Stimulated activated CD4-positive, alpha-beta T cell treated with anti-CD3 and anti-CD28 coated beads, Interleukin-15, amount 100 ng/mL, for 1 hour (primary cell): ENCODE measurements around the gene ECM2.
"Not testable (repeated sequence)": the region's sequence is repeated elsewhere in the genome, so short reads cannot be mapped to it uniquely, and the experiment has no call there.

Source experiments
- DNase-seq, 2 donors: peaks; one replicate each; pipeline ENCODE4 v3.0.0-alpha.2; 2020; ENCODE audit warnings: low read depth in 1 of 2, low spot score in 1 of 2

The ECM2 gene

DNA sequence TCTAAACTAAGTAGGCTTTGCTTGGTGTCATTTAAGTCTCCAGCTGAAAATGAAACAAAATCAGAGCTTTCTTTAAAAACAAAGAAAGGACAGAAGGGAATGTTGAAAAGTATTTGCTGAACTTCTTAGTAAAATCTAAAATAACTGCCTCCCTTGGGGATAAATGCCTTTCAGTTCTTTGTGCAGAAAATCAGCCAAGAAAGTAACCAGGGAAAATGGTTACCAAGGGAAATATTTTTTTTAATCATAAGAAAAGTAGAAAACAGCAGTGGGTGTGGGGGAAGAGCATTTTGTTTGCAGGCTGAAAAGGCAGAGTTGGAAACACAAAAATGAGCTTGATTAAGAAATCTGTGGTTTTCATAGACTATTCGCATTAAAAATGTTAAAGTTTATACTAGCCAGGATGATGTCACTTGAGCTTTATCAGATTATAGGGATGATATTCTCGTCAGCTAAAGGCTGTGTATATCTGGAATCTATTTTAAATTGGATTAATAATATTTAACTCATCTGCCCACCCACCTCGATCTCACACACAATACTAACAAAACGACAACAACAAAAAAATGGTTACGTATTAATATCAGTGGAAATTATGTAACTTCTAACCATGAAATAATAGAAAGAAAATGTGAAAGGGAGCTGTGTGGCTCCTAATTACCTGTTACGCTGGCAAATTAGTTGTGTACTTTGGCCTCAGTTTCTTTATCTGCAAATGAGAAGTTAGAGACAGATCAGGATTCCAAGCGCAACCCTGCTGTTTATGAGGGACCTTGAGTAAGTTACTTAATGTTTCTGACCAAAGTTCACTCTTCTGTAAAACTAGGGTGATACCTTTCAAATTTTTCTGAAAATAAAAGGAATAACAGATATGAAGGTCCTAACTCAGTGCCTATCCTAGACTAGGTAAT, at the start of gene ECM2:
ECM2 (minus strand) TSS at position 51 of the 911 bp plus-strand sequence. CDS start 13,124 bp downstream, outside the sequence.
- DNase-seq: no peak

DNA sequence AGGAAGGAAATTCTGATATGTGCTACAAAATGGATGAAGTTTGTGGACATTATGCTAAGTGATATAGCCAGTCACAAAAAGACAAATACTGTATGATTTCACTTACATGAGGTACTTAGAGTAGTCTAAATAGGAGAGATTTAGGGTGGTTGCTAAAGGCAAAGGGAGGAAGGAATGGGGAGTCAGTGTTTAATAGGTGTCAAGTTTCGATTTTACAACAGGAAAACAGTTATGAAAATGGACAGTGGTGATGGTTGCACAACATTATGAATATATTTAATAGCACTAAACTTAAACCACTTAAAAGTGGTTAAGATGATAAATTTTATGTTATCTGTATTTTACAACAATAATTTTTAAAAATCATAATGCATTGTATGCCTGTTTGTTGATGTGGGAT, 40.4 kb upstream of the ECM2 start:
- no peak for DNase-seq

DNA sequence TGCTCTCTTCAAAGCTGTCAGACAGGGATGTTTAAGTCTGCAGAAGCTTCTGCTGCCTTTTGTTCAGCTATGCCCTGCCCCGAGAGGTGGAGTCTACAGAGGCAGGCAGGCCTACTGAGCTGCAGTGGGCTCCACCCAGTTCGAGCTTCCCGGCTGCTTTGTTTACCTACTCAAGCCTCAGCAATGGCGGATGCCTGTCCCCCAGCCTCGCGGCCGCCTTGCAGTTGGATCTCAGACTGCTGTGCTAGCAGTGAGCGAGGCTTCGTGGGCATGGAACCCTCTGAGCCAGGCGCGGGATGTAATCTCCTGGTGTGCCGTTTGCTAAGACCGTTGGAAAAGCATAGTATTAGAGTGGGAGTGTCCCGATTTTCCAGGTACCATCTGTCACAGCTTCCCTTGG, 37.8 kb upstream of the ECM2 start:
- DNase-seq: not testable (repeated sequence)

DNA sequence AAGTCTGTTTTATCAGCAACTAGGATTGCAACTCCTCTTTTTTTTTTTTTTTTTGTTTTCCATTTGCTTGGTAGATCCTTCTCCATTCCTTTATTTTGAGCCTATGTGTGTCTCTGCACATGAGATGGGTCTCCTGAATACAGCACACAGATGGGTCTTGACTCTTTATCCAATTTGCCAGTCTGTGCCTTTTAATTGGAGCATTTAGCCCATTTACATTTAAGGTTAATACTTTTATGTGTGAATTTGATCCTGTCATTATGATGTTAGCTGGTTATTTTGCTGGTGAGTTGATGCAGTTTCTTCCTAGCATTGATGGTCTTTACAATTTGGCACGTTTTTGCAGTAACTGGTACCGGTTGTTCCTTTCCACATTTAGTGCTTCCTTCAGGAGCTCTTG, 36.1 kb upstream of the ECM2 start:
- not testable (repeated sequence) for DNase-seq

DNA sequence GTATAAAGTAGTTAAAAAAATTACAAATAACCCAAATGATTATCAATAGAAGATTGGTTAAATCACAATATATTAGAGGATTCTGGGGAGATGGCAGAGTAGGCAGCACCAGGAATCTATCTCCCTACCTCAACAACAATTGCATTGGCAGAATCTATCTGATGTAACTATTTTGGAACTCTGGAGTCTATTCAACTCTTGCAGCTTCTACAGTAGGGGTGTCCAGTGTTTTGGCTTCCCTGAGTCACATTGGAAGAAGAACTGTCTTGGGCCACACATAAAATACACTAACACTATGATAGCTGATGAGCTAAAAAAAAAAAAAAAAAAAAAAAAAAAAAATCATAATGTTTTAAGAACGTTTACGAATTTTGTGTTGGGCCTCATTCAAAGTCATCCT, 29.2 kb upstream of the ECM2 start:
- DNase-seq: no peak

DNA sequence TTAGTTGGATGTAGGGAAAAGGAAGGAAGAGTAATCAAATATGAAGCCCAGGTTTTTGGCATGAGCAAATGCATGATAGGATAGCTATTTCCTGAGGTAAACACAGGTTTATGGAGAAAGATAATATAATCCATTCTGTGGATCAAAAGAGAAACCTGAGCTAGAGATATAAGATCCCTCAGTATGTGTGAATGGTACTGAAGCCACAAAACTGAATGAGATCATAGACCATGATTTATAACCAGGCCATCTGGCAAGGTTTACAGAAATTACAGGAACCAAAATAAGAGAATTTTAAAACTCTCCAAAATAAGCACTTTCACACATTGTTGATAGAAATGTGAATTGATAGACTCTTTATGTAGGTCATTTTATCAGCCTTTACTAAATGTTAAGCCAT, 28.7 kb upstream of the ECM2 start:
- DNase-seq: no peak

DNA sequence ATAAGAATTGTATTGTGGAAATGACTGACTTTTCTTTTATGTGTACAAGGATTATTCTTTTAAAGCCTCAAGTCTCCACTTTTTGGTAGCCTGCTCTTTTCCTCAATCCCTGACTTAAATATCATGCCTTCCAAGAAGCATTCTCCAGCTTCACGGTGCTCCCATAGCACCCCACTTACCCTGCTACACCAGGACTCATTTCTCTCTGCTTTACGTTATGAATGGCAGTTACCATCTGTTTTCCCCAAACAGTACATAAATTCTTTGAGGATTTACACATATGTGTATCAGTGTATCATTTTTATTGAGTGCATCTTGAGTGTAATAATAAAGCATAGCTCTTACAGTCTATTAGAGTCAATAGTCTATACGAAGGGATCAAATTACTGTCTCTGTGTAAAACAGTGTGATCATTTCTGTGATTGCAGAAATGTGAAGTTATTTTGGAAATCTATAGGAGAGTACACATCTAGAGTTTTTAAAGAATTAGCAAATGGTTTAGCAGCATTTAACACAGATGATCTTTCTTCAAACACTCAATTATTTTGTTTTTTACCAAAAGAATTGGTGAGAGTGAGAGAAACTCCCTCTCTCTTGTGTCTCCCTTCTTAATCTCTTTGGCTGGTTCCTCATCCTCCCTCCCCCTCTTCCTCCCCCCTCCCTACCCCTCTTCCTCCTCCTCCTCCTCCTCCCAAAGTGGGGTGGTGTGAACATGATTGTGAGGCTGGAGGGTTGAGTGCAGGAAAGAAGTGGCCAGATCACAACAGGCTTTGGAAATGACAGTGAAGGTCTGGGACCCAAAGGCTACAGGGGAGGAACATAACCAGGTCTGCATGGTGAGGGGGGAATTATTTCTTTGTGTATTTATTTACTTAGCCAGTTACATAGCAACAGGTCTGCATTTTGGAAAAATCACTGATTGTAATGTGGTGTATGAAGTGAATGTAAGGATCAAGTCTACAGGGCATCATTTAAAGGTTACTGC, 27.6 kb upstream of the ECM2 start:
- no peak for DNase-seq

DNA sequence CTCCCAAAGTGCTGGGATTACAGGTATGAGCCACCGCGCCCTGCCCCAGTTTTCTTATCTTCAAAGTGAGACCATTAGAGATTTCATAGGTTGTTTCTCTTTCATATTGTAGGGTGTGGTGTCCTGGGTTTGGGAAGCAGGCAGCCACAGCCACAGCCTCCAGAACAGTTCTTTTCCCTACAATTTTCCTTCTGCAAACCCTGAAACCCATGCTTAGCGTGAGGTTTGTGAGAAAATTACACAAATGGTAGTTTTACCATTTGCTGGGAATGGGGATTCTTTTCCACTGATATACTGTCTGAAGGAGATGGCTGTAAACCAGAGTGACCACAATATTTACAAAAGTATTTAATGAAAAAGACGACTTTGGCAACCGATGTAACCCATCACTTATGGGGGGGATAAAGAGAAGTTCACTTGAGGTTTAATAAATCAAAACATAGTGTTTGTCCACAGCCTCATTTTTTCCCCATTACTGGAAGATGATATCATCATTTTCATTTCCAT, 26.7 kb upstream of the ECM2 start:
- no peak for DNase-seq

DNA sequence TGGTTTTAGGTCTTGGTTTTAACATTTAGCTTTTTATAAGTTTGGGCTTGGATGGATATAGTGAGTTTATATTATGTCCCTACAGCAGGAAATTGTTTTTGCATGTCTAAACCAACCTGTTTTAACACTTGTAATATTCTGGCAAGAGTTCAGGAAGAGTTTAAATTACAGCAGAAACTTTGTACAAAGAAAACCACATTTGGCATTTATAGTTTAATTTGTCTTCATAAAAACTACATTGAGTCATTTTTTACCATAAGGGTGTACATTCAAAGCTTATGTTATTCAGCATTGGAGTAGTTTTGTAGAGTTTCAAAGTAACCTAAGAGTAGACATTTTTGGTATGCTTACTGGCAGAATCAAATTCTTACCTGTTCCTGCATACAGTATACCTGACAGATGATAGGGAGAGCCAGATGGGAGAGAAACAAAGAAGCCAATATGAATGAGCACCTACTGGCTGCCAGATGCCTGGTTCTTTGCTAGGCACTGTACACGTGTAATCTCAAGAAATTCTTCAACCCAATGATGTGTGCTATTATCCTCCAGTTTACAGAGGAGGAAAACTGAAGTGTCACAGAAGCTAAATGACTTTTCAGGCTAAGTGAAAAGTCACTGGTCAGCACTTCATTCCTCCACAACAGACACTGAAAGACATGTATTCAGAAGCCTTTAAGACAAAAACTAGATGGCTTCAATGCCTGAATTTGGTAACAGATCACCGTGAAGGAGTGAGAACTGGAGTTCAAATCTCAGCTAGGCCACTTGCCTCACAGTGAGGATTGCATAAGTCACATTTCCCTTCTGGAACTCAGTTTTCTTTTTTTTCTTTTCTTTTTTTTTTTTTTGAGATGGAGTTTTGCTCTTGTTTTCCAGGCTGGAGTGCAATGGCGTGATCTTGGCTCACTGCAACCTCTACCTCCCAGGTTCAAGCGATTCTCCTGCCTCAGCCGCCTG, 25.9 kb upstream of the ECM2 start:
- DNase-seq: no peak

DNA sequence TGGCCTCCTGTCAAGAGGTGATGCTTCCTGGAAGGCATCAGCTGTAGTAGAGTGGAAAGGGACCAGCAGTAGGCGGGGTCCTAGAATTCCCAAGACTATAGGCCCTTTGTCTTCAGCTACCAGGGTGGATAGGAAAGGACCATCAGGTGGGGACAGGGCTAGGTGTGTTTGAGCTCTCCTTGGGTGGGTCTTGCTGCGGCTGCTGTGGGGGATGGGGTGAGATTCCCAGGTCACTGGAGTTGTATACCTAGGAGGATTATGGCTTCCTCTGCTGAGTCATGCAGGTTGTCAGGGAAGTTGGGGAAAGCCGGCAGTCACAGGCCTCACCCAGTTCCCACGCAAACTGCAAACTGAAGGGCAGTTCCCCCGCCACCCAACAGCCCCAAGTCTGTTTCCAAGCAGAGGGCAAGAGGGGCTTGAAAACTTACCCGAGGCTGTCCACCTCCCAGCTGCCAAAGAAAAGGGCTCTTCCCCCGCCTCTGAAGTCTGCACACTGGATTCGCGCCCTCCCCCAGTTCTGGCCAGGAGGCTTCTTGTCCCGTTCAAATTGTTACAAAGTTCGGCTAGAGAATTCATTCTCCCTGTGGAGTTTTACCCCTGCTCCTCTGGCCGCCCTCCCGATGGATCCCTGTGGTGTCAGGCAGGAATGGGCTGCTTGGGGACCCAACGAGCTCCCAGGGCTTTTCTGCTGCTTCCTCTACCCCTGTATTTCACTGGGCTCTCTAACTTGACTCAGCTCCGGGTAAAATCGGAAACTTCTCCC, 23.0 kb upstream of the ECM2 start:
- DNase-seq: no peak

DNA sequence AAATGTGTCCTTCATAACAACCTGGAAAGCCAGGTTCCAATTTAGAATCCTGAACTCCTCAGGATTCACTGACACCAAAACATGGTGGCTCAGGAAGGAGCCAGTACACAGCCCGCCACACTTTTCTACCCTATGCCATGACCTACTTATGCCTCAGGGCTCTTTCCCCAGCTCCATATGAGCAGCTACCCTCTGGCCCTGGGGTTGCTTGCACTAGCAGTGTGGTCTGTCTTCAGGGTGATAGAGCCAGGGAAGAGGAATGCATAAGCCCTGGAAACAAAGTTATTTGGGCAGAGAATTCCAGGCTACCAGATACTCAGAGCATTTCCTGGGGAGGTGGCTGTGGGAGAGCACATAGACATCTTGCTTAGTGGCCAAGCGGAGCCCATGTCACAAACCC, 15.0 kb upstream of the ECM2 start:
- DNase-seq: no peak

DNA sequence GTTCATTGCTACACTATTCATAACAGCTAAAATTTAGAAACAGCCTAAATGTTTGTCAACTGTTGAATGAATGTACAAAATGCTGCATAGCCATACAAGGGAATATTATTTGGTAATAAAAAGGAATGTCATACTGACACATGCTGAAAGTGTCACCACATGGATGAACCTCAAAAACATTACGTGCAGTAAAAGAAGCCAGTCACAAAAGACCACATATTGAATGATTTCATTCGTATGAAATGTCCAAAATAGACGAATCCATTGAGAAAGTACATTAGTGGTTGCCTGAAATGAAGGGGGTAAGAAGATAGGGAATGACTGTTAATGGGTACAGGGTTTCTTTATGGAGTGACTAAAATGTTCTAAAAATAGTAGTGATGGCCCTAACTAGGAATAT, 11.6 kb upstream of the ECM2 start:
- DNase-seq: no peak

DNA sequence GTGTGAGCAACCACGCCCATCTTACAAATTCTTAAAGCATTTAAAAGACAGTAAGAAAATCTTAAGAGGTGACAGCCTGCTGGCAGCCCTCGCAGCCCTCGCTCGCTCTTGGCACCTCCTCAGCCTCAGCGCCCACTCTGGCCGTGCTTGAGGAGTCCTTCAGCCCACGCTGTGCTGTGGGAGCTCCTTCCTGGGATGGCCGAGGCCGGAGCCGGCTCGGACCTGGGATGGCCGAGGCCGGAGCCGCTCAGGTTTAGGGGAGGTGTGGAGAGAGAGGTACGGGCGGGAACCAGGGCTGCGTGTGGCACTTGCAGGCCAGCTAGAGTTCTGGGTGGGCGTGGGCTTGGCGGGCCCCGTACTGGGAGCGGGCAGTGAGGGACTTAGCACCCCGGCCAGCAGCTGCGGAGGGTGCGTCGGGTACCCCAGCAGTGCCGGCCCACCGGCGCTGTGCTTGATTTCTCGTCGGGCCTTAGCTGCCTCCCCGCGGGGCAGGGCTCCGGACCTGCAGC, 9.3 kb upstream of the ECM2 start:
- no peak for DNase-seq

DNA sequence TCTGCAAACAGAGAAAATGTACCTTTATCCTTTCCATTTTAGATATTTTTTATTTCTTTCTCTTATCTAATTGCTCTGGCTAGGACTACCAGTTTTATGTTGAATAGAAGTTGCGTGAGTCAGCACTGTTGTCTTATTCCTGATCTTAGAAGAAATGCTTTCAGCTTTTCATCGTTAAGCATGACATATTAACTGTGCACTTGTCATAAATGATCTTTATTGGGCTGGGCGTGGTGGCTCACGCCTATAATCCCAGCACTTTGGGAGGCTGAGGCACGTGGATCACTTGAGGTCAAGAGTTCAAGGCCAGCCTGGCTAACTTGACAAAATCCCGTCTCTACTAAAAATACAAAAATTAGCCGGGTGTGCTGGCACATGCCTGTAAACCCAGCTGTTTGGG, 8.2 kb upstream of the ECM2 start:
- DNase-seq: no peak

DNA sequence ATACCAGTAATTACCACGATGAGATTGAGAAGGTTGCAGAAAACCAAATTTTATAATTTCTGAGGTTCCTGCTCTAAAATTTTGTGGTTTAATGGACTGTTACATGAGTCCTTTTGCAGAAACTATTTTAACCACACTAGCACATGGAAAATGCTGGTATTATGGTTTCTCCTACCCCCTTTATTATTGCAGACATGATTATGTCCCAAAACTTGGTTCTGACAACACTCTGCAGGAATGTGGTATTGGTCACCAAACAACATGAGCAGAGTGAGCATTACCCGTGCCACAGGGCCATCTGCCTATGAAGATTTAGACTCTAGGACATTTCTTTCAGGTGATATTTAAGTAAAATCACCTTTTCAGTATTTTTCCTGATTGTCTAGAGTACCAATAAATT, 2.8 kb upstream of the ECM2 start:
- DNase-seq: no peak

DNA sequence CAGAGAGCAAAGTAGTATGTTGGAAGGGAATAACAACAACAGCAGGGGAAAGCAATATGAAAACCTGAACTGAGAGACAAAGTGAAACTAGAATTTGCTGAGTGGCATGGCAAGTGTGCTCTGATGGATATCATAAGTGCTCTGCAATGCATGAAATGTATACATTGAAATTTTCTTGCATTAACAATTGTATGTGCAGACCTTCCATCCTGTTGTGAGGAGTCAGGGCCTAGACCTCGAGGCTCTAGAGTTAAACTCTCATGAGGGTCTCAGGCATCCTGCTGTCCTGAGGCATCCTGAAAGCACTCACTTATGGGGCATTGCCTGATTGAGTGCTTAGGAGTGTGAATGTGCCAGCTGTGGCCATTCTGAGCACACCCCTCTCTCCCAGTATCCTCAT, 1.1 kb downstream of the ECM2 start:
- DNase-seq: no peak

DNA sequence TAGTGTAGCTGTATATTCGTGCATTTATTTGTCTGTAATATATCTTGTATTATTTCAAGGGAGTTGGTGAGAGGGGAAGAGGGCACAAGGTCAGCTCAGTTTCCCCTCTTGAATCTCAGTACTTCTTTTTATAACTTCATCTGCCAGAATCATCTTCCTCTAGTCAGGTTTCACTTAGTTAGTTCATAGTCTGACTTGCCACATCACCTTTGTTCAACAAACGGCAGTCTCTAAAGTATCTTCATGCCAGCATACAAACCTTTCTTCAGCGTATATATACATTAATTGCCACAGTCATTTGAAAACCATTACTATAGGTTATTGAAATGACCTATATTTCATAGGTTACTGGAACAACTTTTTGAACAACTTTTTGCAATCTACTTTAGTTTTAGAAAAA, 1.6 kb downstream of the ECM2 start:
- DNase-seq: no peak

DNA sequence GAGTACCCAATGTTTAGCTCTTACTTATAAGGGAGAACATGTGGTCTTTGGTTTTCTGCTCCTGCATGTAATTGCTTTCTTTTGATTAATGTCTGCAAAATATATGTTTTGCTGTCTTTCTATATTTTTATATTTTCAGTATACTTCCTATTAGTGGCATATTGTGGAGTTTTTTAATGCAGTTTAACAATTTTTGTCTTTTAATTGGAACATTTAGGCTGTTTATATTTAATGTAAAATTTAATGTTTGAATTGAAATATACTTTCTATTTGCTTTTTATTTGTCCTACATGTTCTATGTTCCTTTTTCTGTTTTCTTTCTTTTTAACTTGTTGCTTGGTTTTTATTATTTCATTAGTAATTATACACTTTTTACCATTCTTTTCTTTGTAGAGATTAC, 4.9 kb downstream of the ECM2 start:
- DNase-seq: no peak

DNA sequence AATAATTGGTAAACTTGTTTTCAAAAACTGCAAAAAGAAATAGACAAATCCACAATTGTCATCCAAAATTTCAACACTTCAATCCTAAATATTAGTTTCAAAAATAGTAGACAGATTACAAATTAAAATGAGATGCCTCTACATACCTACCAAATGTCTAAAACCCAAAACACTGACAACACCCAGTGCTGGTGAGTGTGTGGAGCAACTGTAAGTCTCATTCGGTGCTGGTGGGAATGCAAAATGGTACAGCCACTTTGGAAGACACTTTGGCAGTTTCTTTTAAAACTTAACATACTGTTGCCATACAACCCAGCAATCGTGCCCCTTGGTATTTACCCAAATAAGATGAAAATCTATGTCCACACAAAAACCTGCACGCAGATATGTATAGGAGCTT, 6.7 kb downstream of the ECM2 start:
- DNase-seq: no peak

DNA sequence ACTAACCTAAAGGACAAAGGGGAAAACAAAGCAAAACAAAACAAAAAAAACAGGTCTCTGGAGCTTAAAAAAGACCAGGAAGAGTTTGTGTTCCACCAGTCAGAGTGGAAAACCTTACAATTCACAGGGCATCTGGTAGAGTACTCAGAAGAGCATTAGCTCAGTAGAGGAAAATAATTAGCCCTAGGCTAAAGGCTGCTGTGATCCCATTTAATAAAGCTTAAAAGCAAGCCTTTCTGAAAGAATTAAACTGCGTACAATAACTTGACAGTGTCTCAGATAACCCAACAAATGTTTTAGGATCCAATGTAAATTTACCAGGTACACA, 7.3 kb downstream of the ECM2 start:
- DNase-seq: no peak
